H9 (cell line): ENCODE results near the gene ABR. TPM values are rescaled to one million over a fixed set of nuclear protein-coding genes. Genes with fewer than 3 reads are reported as not detected.

Source experiments
- DNase-seq: peaks from one replicate; pipeline ENCODE4 v3.0.0-alpha.2; 2017
- H2AFZ ChIP-seq: one replicate; pipeline ENCODE4 v1.6.1; 2013; ENCODE audit warnings: mild to moderate bottlenecking, low read length, control low read depth, moderate library complexity
- H2AK5ac ChIP-seq: 2 replicates; pipeline ENCODE4 v1.6.1; 2013; ENCODE audit warnings: low read length, control low read depth, mixed read lengths; ENCODE audit not compliant: insufficient read length
- H2BK120ac ChIP-seq: one replicate; pipeline ENCODE4 v1.6.1; 2013; ENCODE audit warnings: low read depth, mild to moderate bottlenecking, low read length, control low read depth, inconsistent platforms; ENCODE audit not compliant: poor library complexity, severe bottlenecking
- H2BK12ac ChIP-seq: 2 replicates; pipeline ENCODE4 v1.6.1; 2013; ENCODE audit warnings: low read length, control low read depth, mixed read lengths, low read depth; ENCODE audit not compliant: insufficient read length
- H2BK15ac ChIP-seq: 2 replicates; pipeline ENCODE4 v1.6.1; 2013; ENCODE audit warnings: low read depth, low read length, control low read depth
- H2BK20ac ChIP-seq: one replicate; pipeline ENCODE4 v1.6.1; 2013; ENCODE audit warnings: low read depth, mild to moderate bottlenecking, low read length, control low read depth, inconsistent platforms; ENCODE audit not compliant: poor library complexity, severe bottlenecking
- H2BK5ac ChIP-seq: 2 replicates; pipeline ENCODE4 v1.6.1; 2013; ENCODE audit warnings: low read length, control low read depth, mixed read lengths; ENCODE audit not compliant: insufficient read length
- H3K14ac ChIP-seq: 2 replicates; pipeline ENCODE4 v1.6.1; 2013; ENCODE audit warnings: low read length, control low read depth; ENCODE audit not compliant: insufficient read depth
- H3K18ac ChIP-seq: 2 replicates; pipeline ENCODE4 v1.6.1; 2013; ENCODE audit warnings: low read depth, mild to moderate bottlenecking, mixed read lengths, low read length, control low read depth; ENCODE audit not compliant: insufficient read length
- H3K23ac ChIP-seq: 2 replicates; pipeline ENCODE4 v1.6.1; 2013; ENCODE audit warnings: low read length, control low read depth, mixed read lengths, low read depth; ENCODE audit not compliant: insufficient read length
- H3K23me2 ChIP-seq: 2 replicates; pipeline ENCODE4 v1.6.1; 2013; ENCODE audit warnings: low read depth, mild to moderate bottlenecking, mixed read lengths, low read length, control low read depth; ENCODE audit not compliant: insufficient read length, poor library complexity, severe bottlenecking
- H3K27ac ChIP-seq: 2 replicates; pipeline ENCODE4 v1.5.1; 2013; ENCODE audit warnings: low read length, control low read depth, mixed read lengths, low read depth; ENCODE audit not compliant: insufficient read length
- H3K27me3 ChIP-seq: 2 replicates; pipeline ENCODE4 v1.6.1; 2013; ENCODE audit warnings: low read length, control low read depth, inconsistent platforms; ENCODE audit not compliant: insufficient read depth
- H3K4ac ChIP-seq: 2 replicates; pipeline ENCODE4 v1.6.1; 2013; ENCODE audit warnings: low read depth, mild to moderate bottlenecking, control low read depth, inconsistent platforms, low read length, moderate library complexity
- H3K4me1 ChIP-seq: 2 replicates; pipeline ENCODE4 v1.6.1; 2013; ENCODE audit warnings: low read length, control low read depth, inconsistent platforms; ENCODE audit not compliant: insufficient read depth
- H3K4me2 ChIP-seq: 2 replicates; pipeline ENCODE4 v1.6.1; 2013; ENCODE audit warnings: low read length, control low read depth, mixed read lengths; ENCODE audit not compliant: insufficient read length, insufficient read depth
- H3K56ac ChIP-seq: 2 replicates; pipeline ENCODE4 v1.6.1; 2013; ENCODE audit warnings: low read depth, mild to moderate bottlenecking, mixed read lengths, low read length, control low read depth; ENCODE audit not compliant: insufficient read length
- H3K79me1 ChIP-seq: 2 replicates; pipeline ENCODE4 v1.6.1; 2013; ENCODE audit warnings: low read depth, mild to moderate bottlenecking, moderate library complexity, low read length, control low read depth, inconsistent platforms; ENCODE audit not compliant: insufficient read depth, poor library complexity, severe bottlenecking
- H3K79me2 ChIP-seq: 2 replicates; pipeline ENCODE4 v1.6.1; 2013; ENCODE audit warnings: low read length, control low read depth, inconsistent platforms; ENCODE audit not compliant: insufficient read depth
- H3K9ac ChIP-seq: 2 replicates; pipeline ENCODE4 v1.6.1; 2013; ENCODE audit warnings: low read length, control low read depth, mixed read lengths; ENCODE audit not compliant: insufficient read length; ENCODE audit errors: extremely low read depth
- H3K9me3 ChIP-seq: one replicate; pipeline ENCODE4 v1.6.1; 2013; ENCODE audit warnings: low read depth, low read length, inconsistent platforms; ENCODE audit not compliant: control insufficient read depth
- H3T11ph ChIP-seq: one replicate; pipeline ENCODE4 v1.6.1; 2013; ENCODE audit warnings: mild to moderate bottlenecking, low read length, control low read depth, inconsistent platforms
- H4K20me1 ChIP-seq: one replicate; pipeline ENCODE4 v1.6.1; 2013; ENCODE audit not compliant: control insufficient read depth, insufficient read length, insufficient read depth
- H4K5ac ChIP-seq: 2 replicates; pipeline ENCODE4 v1.6.1; 2013; ENCODE audit warnings: low read depth, mild to moderate bottlenecking, mixed read lengths, low read length, control low read depth; ENCODE audit not compliant: insufficient read length
- H4K8ac ChIP-seq: replicated peaks from 2 replicates; pipeline ENCODE4 v1.6.1; 2013; ENCODE audit warnings: low read length, control low read depth, mixed read lengths, low read depth; ENCODE audit not compliant: insufficient read length
- H4K91ac ChIP-seq: 2 replicates; pipeline ENCODE4 v1.6.1; 2013; ENCODE audit warnings: low read depth, mild to moderate bottlenecking, moderate library complexity, mixed read lengths, low read length, control low read depth; ENCODE audit not compliant: insufficient read length
- H3K27ac Mint-ChIP-seq, 3 experiments: 2 replicates in 2 of 3; 3 replicates in 1 of 3; pipeline ENCODE4 v1.8.0; 2020 to 2021; ENCODE audit warnings: mixed read lengths in 3 of 3, mild to moderate bottlenecking in 1 of 3, moderate library complexity in 1 of 3
- H3K27me3 Mint-ChIP-seq: 2 replicates; pipeline ENCODE4 v1.8.0; 2021; ENCODE audit warnings: low read depth, mild to moderate bottlenecking, moderate library complexity, mixed read lengths
- H3K36me3 Mint-ChIP-seq, 3 experiments: 2 replicates in 2 of 3; 3 replicates in 1 of 3; pipeline ENCODE4 v1.8.0; 2020 to 2021; ENCODE audit warnings: low read depth in 3 of 3, mixed read lengths in 3 of 3; ENCODE audit not compliant: insufficient read depth in 1 of 3
- H3K4me1 Mint-ChIP-seq, 2 experiments: 2 replicates each; pipeline ENCODE4 v1.8.0; 2020; ENCODE audit warnings: mixed read lengths in 2 of 2
- H3K4me3 Mint-ChIP-seq, 2 experiments: 2 replicates in 1 of 2; 3 replicates in 1 of 2; pipeline ENCODE4 v1.8.0; 2020 to 2021; ENCODE audit warnings: mild to moderate bottlenecking in 2 of 2, mixed read lengths in 2 of 2, moderate library complexity in 1 of 2
- H3K9me3 Mint-ChIP-seq, 2 experiments: 2 replicates in 1 of 2; 3 replicates in 1 of 2; pipeline ENCODE4 v1.8.0; 2020; ENCODE audit warnings: mild to moderate bottlenecking in 2 of 2, mixed read lengths in 2 of 2, moderate library complexity in 1 of 2
- WGBS: extraction: QIAGEN DNeasy Blood & Tissue Kit; methylation state at CpG from one replicate; pipeline ENCODE4 v1.1.7; 2013; ENCODE audit warnings: missing lambda C conversion rate, low lambda C conversion rate, mixed read lengths; ENCODE audit not compliant: insufficient read length; ENCODE audit errors: extremely low coverage; 5-methylcytosine and 5-hydroxymethylcytosine counted together
- total RNA-seq: library from RNA; stranded (reverse); gene quantifications from 2 replicates; pipeline ENCODE4 v1.2.1, GENCODE V29; 2021
- TF ChIP-seq, protein P1 (sequence below): fragments of 200-600 bp; sonication (generic); conservative IDR thresholded peaks from 3 replicates; pipeline ENCODE4 v1.8.0; 2021; ENCODE audit warnings: antibody characterized with exemption, mild to moderate bottlenecking

Gene ABR
- total RNA-seq, 1 experiment from 2014 or later, result 34.7 TPM

DNA sequence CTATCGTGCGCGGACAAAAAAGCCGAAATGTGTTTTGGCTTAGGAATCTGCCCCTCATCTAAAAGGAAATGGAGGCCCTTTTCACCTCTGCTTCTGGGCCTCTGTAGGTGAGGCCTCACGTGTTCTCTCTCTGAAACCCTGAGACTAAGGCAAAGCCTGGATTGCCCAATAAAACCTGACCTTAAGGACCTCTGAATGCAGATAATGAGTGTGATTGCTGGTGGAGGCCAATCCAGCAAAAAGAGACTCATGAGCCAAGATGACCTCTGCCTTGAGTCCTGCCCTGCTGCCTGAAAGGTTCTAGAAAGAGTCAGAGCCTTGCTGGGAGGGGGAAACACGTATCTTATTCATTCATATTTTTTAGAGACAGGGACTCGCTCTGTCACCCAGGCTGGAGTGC is 44.5 kb upstream of the ABR start:
- Histone ChIP-seq H4K91ac (no peak overlapping the region), H4K8ac (no peak overlapping the region), H3K9ac (no peak overlapping the region), H3K9me3 (no peaks in the 10 kb centered on the region), H3K27me3 (peaks cover 29% of the 10 kb centered on the region), H2BK120ac (no peak overlapping the region), H4K5ac (no peak overlapping the region), H4K20me1 (no peaks in the 10 kb centered on the region), H3K23me2 (peaks cover under 1% of the 10 kb centered on the region), H3K79me2 (no peaks in the 10 kb centered on the region), H3K14ac (no peak overlapping the region), H2AFZ (no peak overlapping the region), H3K4me2 (no peak overlapping the region), H2BK12ac (no peak overlapping the region), H2AK5ac (no peak overlapping the region), H3K4me1 (no peaks in the 10 kb centered on the region), H3K79me1 (no peaks in the 10 kb centered on the region), H2BK5ac (no peak overlapping the region), H3K18ac (no peak overlapping the region), H3T11ph (no peak overlapping the region), H2BK15ac (no peak overlapping the region), H3K4ac (no peak overlapping the region), H3K27ac (no peak overlapping the region), H3K23ac (no peak overlapping the region), H2BK20ac (no peak overlapping the region), H3K56ac (no peak overlapping the region)
- TF ChIP-seq, protein P1, sequence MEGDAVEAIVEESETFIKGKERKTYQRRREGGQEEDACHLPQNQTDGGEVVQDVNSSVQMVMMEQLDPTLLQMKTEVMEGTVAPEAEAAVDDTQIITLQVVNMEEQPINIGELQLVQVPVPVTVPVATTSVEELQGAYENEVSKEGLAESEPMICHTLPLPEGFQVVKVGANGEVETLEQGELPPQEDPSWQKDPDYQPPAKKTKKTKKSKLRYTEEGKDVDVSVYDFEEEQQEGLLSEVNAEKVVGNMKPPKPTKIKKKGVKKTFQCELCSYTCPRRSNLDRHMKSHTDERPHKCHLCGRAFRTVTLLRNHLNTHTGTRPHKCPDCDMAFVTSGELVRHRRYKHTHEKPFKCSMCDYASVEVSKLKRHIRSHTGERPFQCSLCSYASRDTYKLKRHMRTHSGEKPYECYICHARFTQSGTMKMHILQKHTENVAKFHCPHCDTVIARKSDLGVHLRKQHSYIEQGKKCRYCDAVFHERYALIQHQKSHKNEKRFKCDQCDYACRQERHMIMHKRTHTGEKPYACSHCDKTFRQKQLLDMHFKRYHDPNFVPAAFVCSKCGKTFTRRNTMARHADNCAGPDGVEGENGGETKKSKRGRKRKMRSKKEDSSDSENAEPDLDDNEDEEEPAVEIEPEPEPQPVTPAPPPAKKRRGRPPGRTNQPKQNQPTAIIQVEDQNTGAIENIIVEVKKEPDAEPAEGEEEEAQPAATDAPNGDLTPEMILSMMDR, result no peak
- Mint-ChIP-seq H3K4me1 (peaks cover 4 to 6% of the 10 kb centered on the region in 2 experiments), H3K27me3 (peaks cover 88% of the 10 kb centered on the region), H3K4me3 (no peak overlapping the region), H3K27ac (no peak overlapping the region), H3K36me3 (peaks cover 0 to 2% (median 0%) of the 10 kb centered on the region in 3 experiments; a peak in 2 of 7 replicates), H3K9me3 (peaks cover 0 to 2% of the 10 kb centered on the region in 2 experiments; a peak in 2 of 5 replicates)
- DNase-seq, result no peak
- WGBS, result no CpG with 5 or more reads among the region's 7 CpGs
